GM12878 (cell line): ENCODE measurements around the gene ZNF608. TPM values are rescaled to one million over a fixed set of nuclear protein-coding genes. Genes with fewer than 3 reads are reported as not detected.

Experiments used
- ATAC-seq: fragments of 200-7000 bp; cut with Tn5 transposase; 3 replicates; pipeline ENCODE4 v1.9.1; 2020; ENCODE audit warnings: mild to moderate bottlenecking, moderate library complexity
- BruUV-seq: library from RNA; stranded (reverse); fragments of 400-500 nt; replicated peaks from 2 replicates; lab custom pipeline; 2021; lab: Mats Ljungman, UMichigan
- CTCF ChIA-PET: fragments of 300-600 bp; sonication (Branson Sonifier 250); formaldehyde crosslinking; extraction: SDS; loops from one replicate; lab custom pipeline; 2021; ENCODE audit warnings: inconsistent platforms; lab: Yijun Ruan, JAX
- POLR2A ChIA-PET: fragments of 350-600 bp; formaldehyde crosslinking; extraction: SDS; loops from one replicate; lab custom pipeline; 2021; ENCODE audit warnings: inconsistent platforms; lab: Charles Lee
- RAD21 ChIA-PET: fragments of 300-600 bp; sonication (Branson Sonifier 250); formaldehyde crosslinking; loops from one replicate; lab custom pipeline; 2023; ENCODE audit warnings: antibody characterized with exemption; ENCODE audit not compliant: unreplicated experiment; lab: Charles Lee
- SMC1A ChIA-PET: fragments of 300-600 bp; sonication (Branson Sonifier 250); formaldehyde crosslinking; loops from one replicate; lab custom pipeline; 2023; ENCODE audit not compliant: unreplicated experiment, uncharacterized antibody; lab: Charles Lee
- DNase-seq: peaks from one replicate; pipeline ENCODE4 v3.0.0-alpha.2; 2011; ENCODE audit warnings: low read depth, low spot score
- FAIRE-seq: peaks from 3 replicates; lab custom pipeline; 2011; peaks lifted over from hg19 to GRCh38; lab: Jason Lieb, UNC
- H2AFZ ChIP-seq: 2 replicates; pipeline ENCODE4 v1.6.0; 2011; ENCODE audit warnings: low read depth, low read length, control low read depth; ENCODE audit not compliant: control insufficient read depth
- H3K27ac ChIP-seq: 2 replicates; pipeline ENCODE4 v1.5.1; 2011; ENCODE audit warnings: control low read depth; ENCODE audit not compliant: control insufficient read depth, insufficient read depth
- H3K27me3 ChIP-seq, 2 experiments: replicated peaks in 1 of 2; 2 replicates each; pipeline versions ENCODE4 v1.6.0 to v1.6.1; 2011; ENCODE audit warnings: low read length in 1 of 2; ENCODE audit not compliant: control insufficient read depth in 2 of 2, insufficient read depth in 2 of 2
- H3K36me3 ChIP-seq, 2 experiments: 2 replicates each; pipeline ENCODE4 v1.5.1; 2011; ENCODE audit warnings: low read length in 1 of 2; ENCODE audit not compliant: control insufficient read depth in 2 of 2, insufficient read depth in 2 of 2
- H3K4me1 ChIP-seq: 2 replicates; pipeline ENCODE4 v1.6.1; 2011; ENCODE audit warnings: mild to moderate bottlenecking, low read length, moderate library complexity, mixed read lengths; ENCODE audit not compliant: control insufficient read depth, insufficient read depth
- H3K4me2 ChIP-seq: 2 replicates; pipeline ENCODE4 v1.6.0; 2011; ENCODE audit warnings: control low read depth; ENCODE audit not compliant: control insufficient read depth, insufficient read depth
- H3K4me3 ChIP-seq: fragments of 200-600 bp; sonication (generic); 2 replicates; pipeline ENCODE4 v1.5.1; 2016
- H3K79me2 ChIP-seq: 2 replicates; pipeline ENCODE4 v1.6.0; 2011; ENCODE audit warnings: low read length; ENCODE audit not compliant: control insufficient read depth, insufficient read depth
- H3K9ac ChIP-seq: 2 replicates; pipeline ENCODE4 v1.8.0; 2011; ENCODE audit warnings: low read length, control low read depth, mixed read lengths; ENCODE audit not compliant: control insufficient read depth, insufficient read depth
- H3K9me3 ChIP-seq: replicated peaks from 3 replicates; pipeline ENCODE4 v1.5.1; 2011; ENCODE audit warnings: mild to moderate bottlenecking, low read length; ENCODE audit not compliant: control insufficient read depth, insufficient read depth
- H4K20me1 ChIP-seq: 2 replicates; pipeline ENCODE4 v1.6.0; 2011; ENCODE audit not compliant: control insufficient read depth, insufficient read depth
- CBFB ChIP-seq: IDR thresholded peaks from 2 replicates; pipeline ENCODE4 v1.6.1; 2016; ENCODE audit warnings: antibody characterized with exemption, low read depth
- CBX5 ChIP-seq: sonication (generic); IDR thresholded peaks from 2 replicates; pipeline ENCODE4 v1.6.1; 2016; ENCODE audit warnings: low read depth, moderate library complexity, mild to moderate bottlenecking, inconsistent platforms
- CHD1 ChIP-seq: IDR thresholded peaks from 2 replicates; pipeline ENCODE4 v1.6.1; 2012; ENCODE audit warnings: low read depth, low read length, improper control_type of control experiment
- CTCF ChIP-seq, 3 experiments: IDR thresholded peaks in 2 of 3; conservative IDR thresholded peaks in 1 of 3; 2 replicates each; pipeline ENCODE4 v1.5.1; 2011; ENCODE audit warnings: low read depth in 3 of 3, low read length in 3 of 3, mild to moderate bottlenecking in 3 of 3, control low read depth in 2 of 3, moderate library complexity in 2 of 3, inconsistent platforms in 1 of 3, mixed read lengths in 1 of 3; ENCODE audit not compliant: control insufficient read depth in 2 of 3, insufficient read depth in 1 of 3; ENCODE audit errors: extremely low read depth in 1 of 3
- EGR1 ChIP-seq, 2 experiments: IDR thresholded peaks; 1 replicate in 1 of 2; 2 replicates in 1 of 2; pipeline ENCODE4 v1.6.1; 2011 to 2012; ENCODE audit warnings: low read depth in 2 of 2, low read length in 2 of 2, borderline replicate concordance in 1 of 2, mild to moderate bottlenecking in 1 of 2, moderate library complexity in 1 of 2
- ETV6 ChIP-seq, 2 experiments: fragments of 450-650 bp in 1 of 2; IDR thresholded peaks in 1 of 2; conservative IDR thresholded peaks in 1 of 2; 2 replicates each; pipeline ENCODE4 v1.6.1; 2014; ENCODE audit warnings: antibody characterized with exemption in 1 of 2, borderline replicate concordance in 1 of 2, low read depth in 1 of 2, mild to moderate bottlenecking in 1 of 2, moderate library complexity in 1 of 2
- HDAC6 ChIP-seq: fragments of 200-600 bp; sonication (generic); IDR thresholded peaks from one replicate; pipeline ENCODE4 v1.8.0; 2017; ENCODE audit warnings: antibody characterized with exemption; ENCODE audit not compliant: unreplicated experiment
- KDM1A ChIP-seq: fragments of 200-600 bp; sonication (generic); IDR thresholded peaks from 2 replicates; pipeline ENCODE4 v1.6.1; 2016; ENCODE audit warnings: borderline replicate concordance
- MEF2B ChIP-seq: fragments of 450-650 bp; IDR thresholded peaks from 2 replicates; pipeline ENCODE4 v1.6.1; 2018; ENCODE audit warnings: mild to moderate bottlenecking, moderate library complexity; ENCODE audit not compliant: partially characterized antibody, poor library complexity, severe bottlenecking
- MXI1 ChIP-seq: fragments of 150-350 bp; IDR thresholded peaks from 2 replicates; pipeline ENCODE4 v1.6.1; 2011; ENCODE audit warnings: low read depth, mild to moderate bottlenecking, inconsistent platforms, low read length, improper control_type of control experiment
- NR2C1 ChIP-seq: fragments of 450-650 bp; IDR thresholded peaks from 2 replicates; pipeline ENCODE4 v1.6.1; 2017; ENCODE audit warnings: antibody characterized with exemption, mild to moderate bottlenecking, moderate library complexity
- PBX3 ChIP-seq: IDR thresholded peaks from 2 replicates; pipeline ENCODE4 v1.6.1; 2011; ENCODE audit warnings: mild to moderate bottlenecking, low read depth, low read length, moderate library complexity; ENCODE audit not compliant: insufficient replicate concordance
- RAD21 ChIP-seq: IDR thresholded peaks from 2 replicates; pipeline ENCODE4 v1.6.1; 2011; ENCODE audit warnings: mild to moderate bottlenecking, low read depth, low read length, moderate library complexity; ENCODE audit not compliant: insufficient read depth
- RELB ChIP-seq: fragments of 450-650 bp; IDR thresholded peaks from 2 replicates; pipeline ENCODE4 v1.6.1; 2017; ENCODE audit warnings: low read depth, mild to moderate bottlenecking, moderate library complexity
- RFX5 ChIP-seq: IDR thresholded peaks from 2 replicates; pipeline ENCODE4 v1.6.1; 2011; ENCODE audit warnings: low read depth, low read length, improper control_type of control experiment
- RUNX3 ChIP-seq: IDR thresholded peaks from 2 replicates; pipeline ENCODE4 v1.6.1; 2012; ENCODE audit warnings: low read length, inconsistent platforms
- SMC3 ChIP-seq: IDR thresholded peaks from 2 replicates; pipeline ENCODE4 v1.6.1; 2011; ENCODE audit warnings: low read length, improper control_type of control experiment, borderline replicate concordance
- YBX1 ChIP-seq: fragments of 450-650 bp; IDR thresholded peaks from 2 replicates; pipeline ENCODE4 v1.6.1; 2016; ENCODE audit warnings: antibody characterized with exemption
- WGBS: methylation state at CpG from one replicate; pipeline ENCODE4 v1.1.6; 2016; ENCODE audit warnings: low lambda C conversion rate; ENCODE audit not compliant: insufficient replicate concordance, insufficient coverage; ENCODE audit errors: missing lambda C conversion rate; 5-methylcytosine and 5-hydroxymethylcytosine counted together
- in situ Hi-C: fragments of 300-500 bp; cut with MboI; formaldehyde crosslinking; loops from 9 replicates; pipeline ENCODE4 v1.14.3; 2018; ENCODE audit warnings: mixed read lengths
- intact Hi-C: fragments of 100-400 bp; cut with micrococcal nuclease; formaldehyde crosslinking; loops from one replicate; pipeline ENCODE4 v1.14.2; 2022; ENCODE audit not compliant: unreplicated experiment
- polyA plus RNA-seq, 11 experiments: library from polyadenylated mRNA; depleted of rRNA in 4 of 11; unstranded in 6 of 11; stranded (reverse) in 5 of 11; fragments of >200 nt; fragmentation: Nextera tagmentation in 4 of 11; fragmentation: Illumina TruSeq in 1 of 11; extraction: Ambion mirVana in 4 of 11; extraction: Trizol in 1 of 11; gene quantifications; 1 replicate in 1 of 11; 2 replicates in 10 of 11; pipeline versions ENCODE4 v1.2.1 to v1.2.3, GENCODE V29; 2011 to 2016; ENCODE audit warnings: inconsistent platforms in 2 of 11, missing spikeins in 2 of 11, low read depth in 1 of 11
- total RNA-seq, 4 experiments: library from RNA; depleted of rRNA in 3 of 4; stranded (reverse); fragments of >200 nt in 3 of 4; fragmentation: Illumina TruSeq in 1 of 4; extraction: Trizol in 1 of 4; gene quantifications; 2 replicates each; pipeline versions ENCODE4 v1.2.1 to v1.2.3, GENCODE V29; 2013 to 2021

ZNF608 gene
- total and polyA plus RNA-seq, 10 of the 15 experiments (the other 5 are each of a cell fraction or from before 2014, with no cell fraction given), result 0.19 to 6.7 (median 0.64) TPM

- peak; percentile 41 for TF ChIP-seq MEF2B
- no peak for TF ChIP-seq HDAC6
- no peak for TF ChIP-seq KDM1A
- no peak for TF ChIP-seq YBX1
- TF ChIP-seq SMC3, result no peak
- TF ChIP-seq RAD21, result no peak
- TF ChIP-seq NR2C1, result no peak
- no peak for TF ChIP-seq EGR1 (IDR thresholded peaks at IDR 0.05; ENCODE audit: borderline replicate concordance in 1 of 2, low read depth in 2 of 2, low read length in 2 of 2)
- TF ChIP-seq RFX5, result no peak
- 0 out of 2 replicates have a peak, but pooled peaks have one; percentile 6 for TF ChIP-seq RUNX3
- TF ChIP-seq PBX3, result no peak
- TF ChIP-seq MXI1, result no peak
Observed at GRCh38 chr5:124701873-124702425, 44.5 kb downstream of the ZNF608 start (continued).

GRCh38 chr5:124701016-124701415, 45.4 kb downstream of the ZNF608 start:
- peaks cover 35% of the 10 kb centered on the region for H3K79me2 ChIP-seq
- ATAC-seq, result no peak
- H2AFZ ChIP-seq, result no peak overlapping the region
- no TSS peak for BruUV-seq
- in situ Hi-C loops, result loop anchor here (25.0 kb wide), 1 partner anchor 1039 kb away; no protein-coding TSS in a partner anchor
- ChIA-PET RAD21 (interaction anchor here (1.1 to 3.9 kb wide), 2 partner anchors 48 to 51 kb away, joined by 3 to 19 read pairs; no protein-coding TSS in a partner anchor), POLR2A (no interaction called here), CTCF (no interaction called here), SMC1A (interaction anchor here (0.7 to 1.5 kb wide), 4 partner anchors 26 to 221 kb away, joined by 3 to 6 read pairs (median 4); no protein-coding TSS in a partner anchor)
- no peaks in the 10 kb centered on the region; a peak in 1 of 4 replicates for H3K27me3 ChIP-seq
- H3K9me3 ChIP-seq, result no peaks in the 10 kb centered on the region
- H3K4me2 ChIP-seq, result no peak overlapping the region
- peaks cover 46% of the 10 kb centered on the region for H3K4me1 ChIP-seq
- 96% methylated on average over 9 of the region's 9 CpGs for WGBS
- no peak overlapping the region for H3K27ac ChIP-seq
- intact Hi-C loops, result no loop called here
- no peak for DNase-seq
- H3K36me3 ChIP-seq, result no peaks in the 10 kb centered on the region; a peak in 1 of 4 replicates
- no peaks in the 10 kb centered on the region for H4K20me1 ChIP-seq
- no peak overlapping the region for H3K4me3 ChIP-seq
- no peak overlapping the region for H3K9ac ChIP-seq
- no peak for FAIRE-seq
- no peak for TF ChIP-seq EGR1 (IDR thresholded peaks at IDR 0.05; ENCODE audit: borderline replicate concordance in 1 of 2, low read depth in 2 of 2, low read length in 2 of 2)
- no peak for TF ChIP-seq RELB
- TF ChIP-seq CHD1, result no peak
- no peak for TF ChIP-seq CBFB
- no peak for TF ChIP-seq CTCF (IDR thresholded peaks at IDR 0.05 in 2 of 3, conservative IDR thresholded peaks at IDR 0.05 in 1 of 3; ENCODE audit: control insufficient read depth in 2 of 3, extremely low read depth in 1 of 3, insufficient read depth in 1 of 3, low read depth in 3 of 3, low read length in 3 of 3)
- TF ChIP-seq CBX5, result no peak
- no peak for TF ChIP-seq ETV6 (conservative IDR thresholded peaks at IDR 0.05 in 1 of 2, IDR thresholded peaks at IDR 0.05 in 1 of 2; ENCODE audit: borderline replicate concordance in 1 of 2, low read depth in 1 of 2)
